ENCODE measurements around the gene CCZ1B. TPM values are rescaled to one million over a fixed set of nuclear protein-coding genes. Genes with fewer than 3 reads are reported as not detected.
"Not testable (repeated sequence)": the region's sequence is repeated elsewhere in the genome, so short reads cannot be mapped to it uniquely, and the experiment has no call there.

The CCZ1B gene
- total RNA-seq, 4 donors from 2014 or later: 37.4 to 58.6 (median 52.1) TPM

DNA sequence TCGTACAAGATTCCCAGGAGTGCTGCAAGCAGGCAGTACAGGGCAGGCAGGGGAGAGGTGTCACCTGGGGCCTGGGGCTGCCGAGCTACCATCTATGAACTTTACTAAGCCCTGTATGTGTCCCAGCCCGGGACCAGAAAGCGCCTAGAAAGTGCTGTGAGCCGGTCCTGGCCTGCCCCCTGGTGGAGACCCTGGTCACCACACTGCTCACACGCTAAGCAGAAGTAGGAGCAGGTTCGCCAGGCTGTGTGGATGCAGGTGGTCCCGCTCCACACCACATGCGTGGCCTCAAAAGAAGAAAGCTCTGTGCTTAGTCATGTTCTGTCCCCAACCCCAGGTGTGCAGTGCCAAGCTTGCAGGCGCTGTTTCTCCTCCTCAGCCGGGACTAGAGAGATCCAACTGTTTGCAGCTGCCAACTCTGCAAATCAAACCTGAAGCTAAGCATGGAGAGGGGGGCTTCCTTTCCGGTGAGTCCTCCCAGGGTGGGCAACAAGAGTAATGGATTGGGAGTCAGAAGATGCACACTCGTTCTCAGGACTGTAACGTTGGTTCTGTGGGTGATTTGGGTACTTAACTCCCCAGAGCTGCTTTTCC lies 31.7 kb upstream of the CCZ1B start:
- peak; percentile 76 for DNase-seq
- H3K4me1 ChIP-seq; in situ Hi-C loops (cut with MboI; ENCODE audit: low pct_ligation_motif_present in 1 of 4, low pct_unique_long_range_greater_than_20kb in 1 of 4, low sequenced_read_pairs in 3 of 4); H3K9me3 ChIP-seq; intact Hi-C loops (cut with DNase I; ENCODE audit: low total_unique reads); H3K4me3 ChIP-seq; H3K27ac ChIP-seq; H3K27me3 ChIP-seq; H3K36me3 ChIP-seq: not testable (repeated sequence)
- 13% methylated on average over 14 of the region's 14 CpGs; no CpG with 5 or more reads in 1 of the 2 donors for WGBS, 2 donors (ENCODE audit: low coverage in 1 of 2)
- TF ChIP-seq, protein P1, sequence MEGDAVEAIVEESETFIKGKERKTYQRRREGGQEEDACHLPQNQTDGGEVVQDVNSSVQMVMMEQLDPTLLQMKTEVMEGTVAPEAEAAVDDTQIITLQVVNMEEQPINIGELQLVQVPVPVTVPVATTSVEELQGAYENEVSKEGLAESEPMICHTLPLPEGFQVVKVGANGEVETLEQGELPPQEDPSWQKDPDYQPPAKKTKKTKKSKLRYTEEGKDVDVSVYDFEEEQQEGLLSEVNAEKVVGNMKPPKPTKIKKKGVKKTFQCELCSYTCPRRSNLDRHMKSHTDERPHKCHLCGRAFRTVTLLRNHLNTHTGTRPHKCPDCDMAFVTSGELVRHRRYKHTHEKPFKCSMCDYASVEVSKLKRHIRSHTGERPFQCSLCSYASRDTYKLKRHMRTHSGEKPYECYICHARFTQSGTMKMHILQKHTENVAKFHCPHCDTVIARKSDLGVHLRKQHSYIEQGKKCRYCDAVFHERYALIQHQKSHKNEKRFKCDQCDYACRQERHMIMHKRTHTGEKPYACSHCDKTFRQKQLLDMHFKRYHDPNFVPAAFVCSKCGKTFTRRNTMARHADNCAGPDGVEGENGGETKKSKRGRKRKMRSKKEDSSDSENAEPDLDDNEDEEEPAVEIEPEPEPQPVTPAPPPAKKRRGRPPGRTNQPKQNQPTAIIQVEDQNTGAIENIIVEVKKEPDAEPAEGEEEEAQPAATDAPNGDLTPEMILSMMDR (IDR thresholded peaks at IDR 0.05): peak; percentile 57 to 86 (median 72)

DNA sequence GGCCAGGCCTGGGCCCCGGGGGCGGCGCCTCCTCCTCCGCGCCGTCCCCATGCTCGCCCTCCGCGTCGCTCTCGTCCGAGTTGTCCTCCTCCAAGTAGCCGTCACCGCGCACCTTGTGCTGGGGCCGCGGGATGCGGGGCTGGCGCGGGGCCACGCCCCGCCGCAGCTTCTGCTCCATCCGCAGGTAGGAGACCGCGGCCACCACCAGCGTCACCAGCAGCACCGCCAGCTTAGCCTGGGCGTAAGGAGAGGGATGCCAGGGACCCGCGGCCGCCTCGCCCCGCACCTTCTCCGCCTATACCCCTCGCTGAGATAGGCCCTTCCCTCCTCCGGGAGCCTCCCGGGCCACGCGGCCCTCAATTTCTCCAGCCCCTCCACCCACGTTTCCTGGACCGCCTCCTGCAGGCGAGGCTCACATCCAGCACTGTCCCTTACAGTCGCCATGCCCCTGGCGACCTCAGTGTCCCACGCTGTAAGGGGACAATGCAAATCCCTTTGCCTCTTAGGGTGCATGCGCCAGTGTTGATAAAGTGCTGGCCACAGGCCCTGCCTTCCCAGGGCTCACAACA lies 29.6 kb upstream of the CCZ1B start:
- intact Hi-C loops (cut with DNase I; ENCODE audit: low total_unique reads); H3K36me3 ChIP-seq; H3K9me3 ChIP-seq; DNase-seq; in situ Hi-C loops (cut with MboI; ENCODE audit: low pct_ligation_motif_present in 1 of 4, low pct_unique_long_range_greater_than_20kb in 1 of 4, low sequenced_read_pairs in 3 of 4); H3K4me1 ChIP-seq; H3K27ac ChIP-seq; H3K27me3 ChIP-seq: not testable (repeated sequence)
- WGBS, 2 donors (ENCODE audit: low coverage in 1 of 2): 9% methylated on average over 26 of the region's 47 CpGs; no CpG with 5 or more reads in 1 of the 2 donors
- H3K4me3 ChIP-seq: peak overlapping the region in 3 of 4 donors; percentile 24 to 55 (median 36)

DNA sequence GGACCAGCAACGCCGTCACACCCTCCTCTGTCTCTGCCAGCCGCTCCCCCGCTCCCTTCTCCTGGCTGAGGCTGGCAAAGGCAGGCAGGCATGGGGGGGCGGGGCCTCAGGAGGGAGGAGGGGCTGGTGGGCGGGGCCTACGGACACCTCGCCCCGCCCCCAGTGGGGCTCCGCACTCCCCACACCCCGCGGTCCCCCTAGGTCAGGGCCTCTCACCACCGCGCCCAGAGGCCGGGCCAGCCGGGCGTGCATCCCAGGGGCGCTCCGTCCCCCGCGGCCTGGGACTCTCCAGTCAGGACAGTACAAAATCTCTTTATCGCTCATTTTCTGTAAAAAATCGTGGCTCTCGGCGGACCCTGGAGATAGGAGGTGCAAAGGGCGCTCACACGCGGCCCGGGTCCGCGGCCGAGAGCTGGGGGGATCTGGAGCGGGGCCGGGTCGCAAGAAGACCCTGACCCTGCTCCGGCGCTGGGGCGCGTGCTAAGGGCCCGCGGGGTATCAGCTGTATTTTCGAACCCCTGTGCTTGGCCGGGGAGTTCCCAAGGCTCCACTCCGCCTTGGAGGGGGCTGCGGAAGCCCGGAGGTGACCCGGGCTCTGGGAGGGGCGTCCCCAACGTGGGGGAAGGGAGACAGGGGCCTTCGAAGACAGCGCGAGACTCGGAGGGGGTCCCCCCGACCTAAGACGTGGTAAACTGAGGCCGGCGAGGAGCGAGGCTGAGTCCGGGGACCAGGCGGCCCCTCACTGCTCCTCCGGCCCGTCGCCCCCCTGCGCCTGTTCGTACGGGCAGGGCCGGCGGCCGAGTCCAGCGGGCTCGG lies 28.9 kb upstream of the CCZ1B start:
- H3K27ac ChIP-seq; H3K36me3 ChIP-seq; H3K27me3 ChIP-seq; DNase-seq; in situ Hi-C loops (cut with MboI; ENCODE audit: low pct_ligation_motif_present in 1 of 4, low pct_unique_long_range_greater_than_20kb in 1 of 4, low sequenced_read_pairs in 3 of 4); H3K4me1 ChIP-seq; H3K9me3 ChIP-seq; intact Hi-C loops (cut with DNase I; ENCODE audit: low total_unique reads): not testable (repeated sequence)
- 2% methylated on average over 40 of the region's 71 CpGs; no CpG with 5 or more reads in 1 of the 2 donors for WGBS, 2 donors (ENCODE audit: low coverage in 1 of 2)
- H3K4me3 ChIP-seq: peak overlapping the region in 3 of 4 donors; percentile 24 to 55 (median 36)

DNA sequence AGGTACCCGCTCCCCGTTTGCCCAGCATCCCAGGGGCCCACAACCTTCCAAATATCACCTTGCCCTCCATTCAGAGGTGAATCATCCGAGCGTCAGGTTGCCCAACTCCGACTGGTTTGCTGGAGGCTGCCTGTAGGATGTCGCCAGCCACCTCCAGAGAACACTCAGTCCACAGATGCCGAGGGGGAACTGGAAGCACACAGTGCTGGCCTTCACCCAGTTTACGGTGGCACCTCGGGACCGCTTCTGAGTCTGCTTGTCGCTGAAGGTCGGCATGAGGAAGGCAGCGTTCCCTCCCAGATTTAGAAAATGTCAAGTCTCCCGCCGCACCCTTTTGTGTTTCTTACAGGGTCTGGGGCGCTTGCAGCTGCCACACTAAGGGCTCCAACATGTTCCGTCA lies 27.6 kb upstream of the CCZ1B start:
- H3K27me3 ChIP-seq; H3K4me1 ChIP-seq; intact Hi-C loops (cut with DNase I; ENCODE audit: low total_unique reads); H3K9me3 ChIP-seq; H3K27ac ChIP-seq; in situ Hi-C loops (cut with MboI; ENCODE audit: low pct_ligation_motif_present in 1 of 4, low pct_unique_long_range_greater_than_20kb in 1 of 4, low sequenced_read_pairs in 3 of 4); H3K36me3 ChIP-seq; H3K4me3 ChIP-seq; DNase-seq: not testable (repeated sequence)
- 92% methylated on average over 17 of the region's 17 CpGs; no CpG with 5 or more reads in 1 of the 2 donors for WGBS, 2 donors (ENCODE audit: low coverage in 1 of 2)

DNA sequence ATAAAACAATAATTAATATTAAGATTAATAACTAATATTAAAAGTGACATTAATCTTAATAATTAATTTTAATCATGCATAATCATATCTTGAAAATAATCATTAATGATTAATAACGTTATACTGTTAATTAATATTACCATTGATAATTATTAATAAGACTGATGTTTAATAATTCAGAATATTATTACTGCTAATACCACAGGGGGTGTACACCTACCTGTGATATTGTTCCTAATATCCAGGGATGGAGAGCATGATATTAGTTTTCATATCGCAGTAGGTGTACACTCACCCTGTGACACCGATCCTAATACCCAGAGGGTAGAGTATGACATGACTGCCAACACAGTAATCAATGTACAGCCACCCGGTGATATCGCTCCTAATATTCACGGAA lies 23.1 kb upstream of the CCZ1B start:
- H3K4me1 ChIP-seq; DNase-seq; intact Hi-C loops (cut with DNase I; ENCODE audit: low total_unique reads); H3K4me3 ChIP-seq; H3K36me3 ChIP-seq; H3K9me3 ChIP-seq; in situ Hi-C loops (cut with MboI; ENCODE audit: low pct_ligation_motif_present in 1 of 4, low pct_unique_long_range_greater_than_20kb in 1 of 4, low sequenced_read_pairs in 3 of 4); H3K27ac ChIP-seq; H3K27me3 ChIP-seq: not testable (repeated sequence)
- WGBS, 2 donors (ENCODE audit: low coverage in 1 of 2): 81 to 85% methylated on average over 2 to 6 of the region's 6 CpGs

DNA sequence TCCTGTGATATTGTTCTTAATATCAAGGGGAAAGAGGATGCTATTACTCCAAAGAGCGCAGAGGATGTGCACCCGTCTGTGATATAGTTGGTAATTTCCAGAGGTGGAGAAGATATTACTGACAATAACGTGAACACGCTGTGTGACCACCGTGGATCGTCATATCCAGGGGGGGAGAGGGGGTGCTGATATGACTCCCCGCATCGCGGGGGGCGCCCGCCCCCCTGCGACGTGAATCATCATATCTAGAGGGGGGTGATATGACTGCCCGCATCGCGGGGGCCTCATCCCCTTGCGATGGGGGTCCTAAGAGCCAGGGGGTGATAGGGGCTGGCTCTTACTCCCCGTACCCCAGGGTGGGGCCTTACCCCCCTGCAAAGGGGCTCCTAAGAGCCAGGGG lies 21.7 kb upstream of the CCZ1B start:
- intact Hi-C loops (cut with DNase I; ENCODE audit: low total_unique reads); H3K4me1 ChIP-seq; H3K9me3 ChIP-seq; H3K27ac ChIP-seq; H3K27me3 ChIP-seq; in situ Hi-C loops (cut with MboI; ENCODE audit: low pct_ligation_motif_present in 1 of 4, low pct_unique_long_range_greater_than_20kb in 1 of 4, low sequenced_read_pairs in 3 of 4); DNase-seq; H3K36me3 ChIP-seq; H3K4me3 ChIP-seq: not testable (repeated sequence)
- WGBS, 2 donors (ENCODE audit: low coverage in 1 of 2): 86% methylated on average over 5 of the region's 18 CpGs; no CpG with 5 or more reads in 1 of the 2 donors

DNA sequence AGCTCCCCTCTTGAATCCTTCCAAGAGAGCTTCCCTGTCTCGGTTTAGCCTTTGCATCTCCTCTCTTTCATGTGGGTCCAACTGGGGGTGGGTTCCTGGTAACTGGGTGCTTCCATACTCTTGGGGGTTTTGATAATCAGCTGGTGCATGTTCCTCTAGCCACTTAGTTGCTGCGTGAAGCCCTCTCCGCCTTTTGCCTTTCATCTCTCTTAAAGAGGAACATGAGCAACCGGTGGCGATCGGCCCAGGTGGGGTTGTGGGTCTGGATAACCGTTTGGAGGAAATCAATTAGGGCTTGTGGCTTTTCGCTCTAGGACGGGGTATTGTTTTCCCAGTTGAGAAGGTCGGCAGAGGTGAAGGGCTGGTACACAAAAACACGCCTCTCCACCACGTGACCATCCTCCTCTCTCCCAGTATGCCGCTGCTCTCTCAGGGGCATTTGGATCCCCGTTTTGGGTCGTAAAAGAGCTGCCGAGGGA lies 19.9 kb upstream of the CCZ1B start:
- DNase-seq; H3K27me3 ChIP-seq; H3K36me3 ChIP-seq; in situ Hi-C loops (cut with MboI; ENCODE audit: low pct_ligation_motif_present in 1 of 4, low pct_unique_long_range_greater_than_20kb in 1 of 4, low sequenced_read_pairs in 3 of 4); H3K9me3 ChIP-seq; intact Hi-C loops (cut with DNase I; ENCODE audit: low total_unique reads); H3K27ac ChIP-seq; H3K4me1 ChIP-seq; H3K4me3 ChIP-seq: not testable (repeated sequence)
- 64 to 73% methylated on average over 6 to 16 of the region's 16 CpGs for WGBS, 2 donors (ENCODE audit: low coverage in 1 of 2)

DNA sequence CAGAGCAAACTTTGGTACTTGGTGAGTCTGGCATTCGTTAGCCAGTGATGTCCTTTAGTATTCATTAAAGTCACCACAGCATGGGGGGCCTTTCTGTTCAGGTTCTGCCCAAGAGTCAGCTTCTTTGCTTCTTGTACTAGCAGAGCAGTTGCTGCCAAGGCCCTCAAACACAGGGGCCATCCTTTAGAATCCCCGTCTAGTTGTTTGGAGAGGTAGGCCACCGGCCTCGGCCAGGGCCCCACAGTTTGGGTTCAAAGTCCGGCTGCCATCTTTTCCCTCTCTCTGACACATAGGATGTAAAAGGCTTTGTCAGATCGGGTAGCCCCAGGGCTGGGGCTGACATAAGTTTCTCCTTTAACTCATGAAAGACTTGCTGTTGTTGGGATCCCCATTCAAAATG lies 17.6 kb upstream of the CCZ1B start:
- H3K4me1 ChIP-seq; DNase-seq; intact Hi-C loops (cut with DNase I; ENCODE audit: low total_unique reads); H3K9me3 ChIP-seq; H3K36me3 ChIP-seq; in situ Hi-C loops (cut with MboI; ENCODE audit: low pct_ligation_motif_present in 1 of 4, low pct_unique_long_range_greater_than_20kb in 1 of 4, low sequenced_read_pairs in 3 of 4); H3K27ac ChIP-seq; H3K27me3 ChIP-seq; H3K4me3 ChIP-seq: not testable (repeated sequence)
- WGBS, 2 donors (ENCODE audit: low coverage in 1 of 2): 71% methylated on average over 6 of the region's 6 CpGs; no CpG with 5 or more reads in 1 of the 2 donors

DNA sequence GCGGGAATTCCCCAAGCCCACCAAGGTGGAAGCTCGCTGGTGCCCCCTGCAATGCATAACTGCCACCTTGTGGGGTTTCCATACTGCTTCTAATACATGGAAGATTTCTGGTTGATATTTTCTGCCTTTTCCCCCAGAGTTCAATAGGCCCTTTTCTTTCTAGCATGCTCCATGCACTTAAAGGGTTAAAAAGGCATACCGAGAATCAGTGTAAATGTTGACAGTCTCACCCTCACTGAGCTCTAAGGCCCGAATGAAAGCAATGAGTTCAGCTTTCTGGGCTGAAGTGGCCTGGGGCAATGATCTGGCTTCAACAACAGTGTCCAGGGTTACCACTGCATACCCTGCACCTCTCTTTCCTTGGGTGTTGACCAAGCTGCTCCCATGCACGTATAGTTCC lies 17.0 kb upstream of the CCZ1B start:
- in situ Hi-C loops (cut with MboI; ENCODE audit: low pct_ligation_motif_present in 1 of 4, low pct_unique_long_range_greater_than_20kb in 1 of 4, low sequenced_read_pairs in 3 of 4); H3K36me3 ChIP-seq; H3K4me3 ChIP-seq; H3K9me3 ChIP-seq; H3K27me3 ChIP-seq; H3K4me1 ChIP-seq; H3K27ac ChIP-seq; intact Hi-C loops (cut with DNase I; ENCODE audit: low total_unique reads); DNase-seq: not testable (repeated sequence)
- 29% methylated on average over 5 of the region's 5 CpGs; no CpG with 5 or more reads in 1 of the 2 donors for WGBS, 2 donors (ENCODE audit: low coverage in 1 of 2)

Measured in transverse colon (tissue), 4 donors.